Pulmonary artery endothelial cell (primary cell): ENCODE data around the gene MSH4. TPM values are rescaled to one million over a fixed set of nuclear protein-coding genes. Genes with fewer than 3 reads are reported as not detected.
A peak's percentile ranks its signal among the peaks of the same experiment; 100 is the strongest.
"Not testable (repeated sequence)": the region's sequence is repeated elsewhere in the genome, so short reads cannot be mapped to it uniquely, and the experiment has no call there.

Experiments
- DNase-seq: peaks from one replicate; pipeline ENCODE4 v3.0.0-alpha.2; 2011; ENCODE audit warnings: low read depth, low spot score
- total RNA-seq: library from RNA; depleted of rRNA; stranded (reverse); fragments of >200 nt; gene quantifications from 2 replicates; pipeline ENCODE4 v1.2.3, GENCODE V29; 2014

MSH4 gene
- total RNA-seq: 0.13 and 0.35 TPM in 2 replicates

- no peak for DNase-seq
These were observed at the start of gene MSH4 for GRCh38 chr1:75796376-75797272. TSS of gene MSH4 (plus strand) at chr1:75796882. CDS start at chr1:75796986, 104 bp downstream.

DNA sequence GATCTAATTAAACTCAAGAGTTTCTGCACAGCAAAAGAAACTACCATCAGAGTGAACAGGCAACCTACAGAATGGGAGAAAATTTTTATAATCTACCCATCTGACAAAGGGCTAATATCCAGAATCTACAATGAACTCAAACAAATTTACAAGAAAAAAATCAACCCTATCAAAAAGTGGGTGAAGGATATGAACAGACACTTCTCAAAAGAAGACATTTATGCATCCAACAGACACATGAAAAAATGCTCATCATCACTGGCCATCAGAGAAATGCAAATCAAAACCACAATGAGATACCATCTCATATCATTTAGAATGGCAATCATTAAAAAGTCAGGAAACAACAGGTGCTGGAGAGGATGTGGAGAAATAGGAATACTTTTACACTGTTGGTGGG lies 39.5 kb upstream of the MSH4 start:
- DNase-seq: not testable (repeated sequence)

DNA sequence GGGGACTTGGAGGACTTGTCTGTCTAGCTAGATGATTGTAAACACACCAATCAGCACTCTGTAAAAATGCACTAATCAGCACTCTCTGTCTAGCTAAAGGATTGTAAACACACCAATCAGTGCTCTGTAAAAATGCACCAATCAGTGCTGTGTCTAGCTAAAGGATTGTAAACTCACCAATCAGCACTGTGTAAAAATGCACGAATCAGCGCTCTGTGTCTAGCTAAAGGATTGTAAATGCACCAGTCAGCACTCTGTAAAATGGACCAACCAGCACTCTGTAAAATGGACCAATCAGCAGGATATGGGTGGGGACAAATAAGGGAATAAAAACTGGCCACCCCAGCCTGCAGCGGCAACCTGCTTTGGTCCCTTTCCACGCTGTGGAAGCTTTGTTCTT lies 38.1 kb upstream of the MSH4 start:
- not testable (repeated sequence) for DNase-seq

DNA sequence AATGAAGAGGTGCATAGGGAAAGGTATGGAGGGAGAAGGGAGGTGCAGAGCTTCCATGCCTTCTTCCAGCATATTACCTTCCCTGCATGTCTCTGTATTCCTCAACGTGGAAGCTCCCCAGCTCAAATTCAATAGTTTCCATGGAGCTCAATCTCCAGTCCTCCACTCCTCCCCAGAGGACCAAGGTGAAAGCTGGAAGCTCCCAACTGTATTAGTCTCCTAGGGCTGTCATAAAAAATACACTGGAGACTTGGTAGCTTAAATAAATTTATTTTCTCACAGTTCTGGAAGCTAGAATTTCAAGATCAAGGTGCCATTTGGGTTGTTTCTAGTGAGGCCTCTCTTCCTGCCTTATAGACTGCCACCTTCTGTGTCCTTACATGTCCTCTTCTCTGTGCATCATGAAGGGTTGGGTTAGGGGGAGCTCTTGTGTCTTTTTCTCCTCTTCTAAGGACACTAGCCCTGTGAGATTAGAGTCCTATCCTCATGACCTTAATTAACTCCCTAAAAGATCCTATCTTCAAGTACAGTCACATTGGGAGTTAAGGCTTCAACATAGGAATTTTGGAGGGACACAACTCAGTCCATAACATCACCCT lies 32.5 kb upstream of the MSH4 start:
- DNase-seq: no peak

DNA sequence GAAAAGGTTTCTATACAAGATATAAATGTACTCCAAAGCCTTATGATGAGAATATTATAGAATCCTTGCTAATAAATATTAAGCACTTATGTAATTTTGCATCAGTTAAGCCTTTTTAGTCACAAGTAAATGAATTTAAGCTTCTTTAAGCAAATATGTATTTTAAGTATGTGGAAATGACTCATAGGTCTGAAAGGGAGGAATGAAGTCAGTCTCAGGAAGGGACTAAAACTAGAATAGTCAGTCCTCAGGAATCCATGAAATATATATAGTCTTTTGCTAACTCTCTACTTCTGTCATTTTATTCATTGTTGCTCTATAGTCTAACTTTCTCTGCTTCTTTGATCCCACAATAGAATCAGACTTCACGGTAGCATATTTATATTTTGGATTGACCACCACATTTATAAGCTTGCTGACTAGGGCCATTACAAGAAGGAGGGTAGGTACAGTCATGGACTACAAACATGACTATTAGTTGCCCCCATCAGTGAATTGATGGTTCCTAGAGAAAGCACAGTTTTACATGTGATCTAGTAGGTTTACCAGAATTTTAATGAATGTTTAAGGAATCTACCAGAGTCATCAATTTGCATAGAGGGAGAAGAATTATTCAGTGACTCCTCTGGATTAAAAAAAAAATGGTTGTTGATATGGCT lies 30.9 kb upstream of the MSH4 start:
- peak; percentile 41 for DNase-seq

- no peak for DNase-seq
These were observed 28.7 kb upstream of the MSH4 start for GRCh38 chr1:75768016-75768415.

DNA sequence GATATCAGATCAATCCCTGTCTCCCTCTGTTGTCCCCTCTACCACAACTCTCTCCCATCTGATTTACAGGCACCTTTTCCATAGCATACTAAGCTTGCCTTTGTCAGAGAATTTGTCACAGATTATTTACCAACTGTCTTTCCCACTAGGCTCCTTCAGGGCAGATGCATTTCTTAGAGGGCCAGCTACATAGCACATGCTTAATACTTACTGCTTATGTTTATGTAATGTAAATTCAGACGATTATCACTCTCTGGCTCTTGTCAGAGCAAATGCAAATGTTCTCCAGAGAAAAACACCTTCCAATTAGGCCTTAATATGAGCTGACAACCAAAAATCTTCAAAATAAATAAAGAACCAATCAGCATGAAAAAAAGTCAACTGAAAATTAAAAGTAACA lies 25.9 kb upstream of the MSH4 start:
- no peak for DNase-seq

GRCh38 chr1:75771978-75772377 lies 24.7 kb upstream of the MSH4 start:
- no peak for DNase-seq

- DNase-seq: not testable (repeated sequence)
These were observed 18.9 kb upstream of the MSH4 start for GRCh38 chr1:75777812-75778211.

GRCh38 chr1:75778694-75779093 lies 18.0 kb upstream of the MSH4 start:
- not testable (repeated sequence) for DNase-seq

DNA sequence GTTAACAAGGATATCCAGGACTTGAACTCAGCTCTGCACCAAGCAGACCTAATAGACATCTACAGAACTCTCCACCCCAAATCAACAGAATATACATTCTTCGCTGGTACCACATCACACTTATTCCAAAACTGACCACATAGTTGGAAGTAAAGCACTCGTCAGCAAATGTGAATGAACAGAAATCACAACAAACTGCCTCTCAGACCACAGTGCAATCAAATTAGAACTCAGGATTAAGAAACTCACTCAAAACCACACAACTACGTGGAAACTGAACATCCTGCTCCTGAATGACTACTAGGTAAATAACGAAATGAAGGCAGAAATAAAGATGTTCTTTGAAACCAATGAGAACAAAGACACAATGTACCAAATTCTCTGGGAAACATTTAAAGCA lies 16.5 kb upstream of the MSH4 start:
- DNase-seq: not testable (repeated sequence)

GRCh38 chr1:75783920-75784319 lies 12.8 kb upstream of the MSH4 start:
- not testable (repeated sequence) for DNase-seq

DNA sequence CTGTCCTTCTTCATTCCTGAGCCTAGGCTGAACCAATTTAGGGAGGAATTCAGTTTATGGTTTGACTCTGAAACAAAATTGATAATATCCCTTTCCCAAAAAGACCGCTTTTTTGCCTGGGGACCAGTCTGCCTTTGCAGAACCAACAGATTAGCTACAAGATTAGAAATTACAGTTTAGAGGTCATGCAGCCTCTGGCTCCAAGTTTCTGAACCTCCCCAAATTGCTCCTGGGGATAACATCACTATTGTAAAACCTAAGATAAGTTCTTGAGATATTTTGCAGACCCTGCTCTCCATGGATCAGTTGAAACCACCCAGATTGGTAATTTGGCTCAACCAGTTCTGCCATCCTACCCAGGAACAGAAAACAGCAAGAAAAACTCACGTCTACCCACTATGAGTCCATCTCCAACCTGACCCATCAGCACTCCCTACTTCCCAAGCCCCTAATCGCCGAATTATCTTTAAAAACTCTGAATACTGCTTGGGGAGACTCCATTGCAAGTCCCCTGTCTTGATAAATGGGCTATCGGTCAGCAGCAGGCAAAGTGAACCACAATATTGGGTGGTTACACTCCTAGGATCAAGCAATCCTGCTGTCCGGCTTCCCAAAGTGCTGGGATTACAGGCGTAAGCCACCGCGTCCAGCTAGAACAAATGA lies 11.2 kb upstream of the MSH4 start:
- DNase-seq: no peak

DNA sequence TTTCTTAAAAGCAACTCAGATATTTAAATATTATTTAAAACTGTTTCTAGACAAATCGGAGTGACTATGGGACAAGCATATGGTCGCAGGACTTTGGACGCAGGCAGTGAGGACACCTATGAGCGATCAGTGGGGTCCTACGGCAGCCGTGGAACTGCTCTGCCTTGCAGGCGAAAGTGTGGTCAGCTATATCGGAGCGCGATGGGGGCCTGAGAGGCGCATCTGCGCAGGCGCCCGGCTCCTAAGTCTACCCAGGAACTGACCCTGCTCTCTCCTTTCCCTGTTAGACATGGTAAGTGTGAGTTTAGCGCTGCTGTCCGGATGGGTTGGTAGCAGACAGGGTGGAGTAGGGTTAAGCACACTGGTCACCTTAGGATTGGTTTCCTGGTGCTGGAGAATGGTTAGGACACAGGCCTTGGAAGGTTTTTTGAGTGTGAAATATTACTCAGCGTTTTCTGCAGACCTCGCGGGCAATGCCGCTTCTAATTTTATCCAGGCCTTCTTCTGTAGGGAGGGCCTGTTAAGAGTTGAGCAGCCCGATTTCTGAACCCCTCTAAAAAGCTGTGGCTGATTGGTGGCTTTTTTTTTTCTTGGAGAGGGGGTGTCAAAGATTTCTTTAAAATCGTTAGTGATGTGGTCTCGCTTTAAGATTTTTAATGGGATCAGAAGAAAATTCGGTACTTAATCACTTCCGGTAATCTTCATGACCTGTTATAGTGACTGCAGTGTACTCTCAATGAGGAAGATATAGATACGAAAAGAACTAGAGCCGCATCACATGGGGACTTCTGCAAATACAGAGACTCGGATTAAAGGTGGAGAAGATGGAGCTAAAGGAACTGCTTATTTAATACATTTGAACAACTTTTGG lies 10.5 kb upstream of the MSH4 start, which contains the start of gene RABGGTB:
RABGGTB (plus strand) TSS at position 274 of the 871 bp plus-strand sequence; CDS start at position 290, 16 bp downstream.
- DNase-seq: peak; percentile 85

GRCh38 chr1:75786901-75787493 lies 9.7 kb upstream of the MSH4 start:
- no peak for DNase-seq

- no peak for DNase-seq
These were observed 9.2 kb upstream of the MSH4 start for GRCh38 chr1:75787524-75787923.

- no peak for DNase-seq
These were observed 6.7 kb upstream of the MSH4 start for GRCh38 chr1:75789988-75790387.

GRCh38 chr1:75791022-75791421 lies 5.7 kb upstream of the MSH4 start:
- no peak for DNase-seq

DNA sequence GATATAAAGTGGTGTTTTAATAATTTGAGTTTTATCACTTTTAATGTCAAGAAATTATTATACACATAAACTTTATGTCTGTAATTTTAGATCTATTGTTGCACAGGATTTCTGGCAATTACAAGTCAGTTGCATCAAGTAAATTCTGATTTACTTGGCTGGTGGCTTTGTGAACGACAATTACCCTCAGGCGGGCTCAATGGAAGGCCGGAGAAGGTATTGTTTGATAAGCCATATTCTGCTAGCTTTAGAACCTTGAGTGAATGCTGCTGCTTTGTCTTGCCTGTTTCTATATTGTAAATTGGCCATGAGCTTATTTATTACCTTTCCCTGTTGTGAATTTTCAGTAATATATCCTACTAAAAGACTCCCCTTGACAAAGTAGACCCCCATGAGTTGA lies 4.6 kb upstream of the MSH4 start:
- DNase-seq: no peak

DNA sequence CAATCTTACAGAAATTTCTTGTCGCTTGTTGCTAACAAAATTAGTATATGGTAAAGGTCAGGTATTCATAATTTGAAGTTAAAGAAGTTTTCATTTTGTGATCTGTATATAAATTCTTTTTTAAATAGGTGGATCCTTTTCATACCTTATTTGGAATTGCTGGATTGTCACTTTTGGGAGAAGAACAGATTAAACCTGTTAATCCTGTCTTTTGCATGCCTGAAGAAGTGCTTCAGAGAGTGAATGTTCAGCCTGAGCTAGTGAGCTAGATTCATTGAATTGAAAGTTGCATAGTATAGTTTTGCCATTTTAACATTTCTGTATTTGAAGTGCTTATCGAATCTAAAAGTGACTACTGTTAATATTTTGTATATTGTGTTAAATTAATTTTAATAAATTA lies 2.3 kb upstream of the MSH4 start:
- DNase-seq: no peak
